CD8-positive, alpha-beta memory T cell (primary cell): Measurements from ENCODE around the gene FRY. TPM values are rescaled to one million over a fixed set of nuclear protein-coding genes. Genes with fewer than 3 reads are reported as not detected.

Experiments used
- CTCF ChIA-PET: fragments of 350-600 bp; sonication (Branson Sonifier 250); formaldehyde crosslinking; loops from one replicate; lab custom pipeline; 2021; ENCODE audit warnings: antibody characterized with exemption; lab: Charles Lee
- POLR2A ChIA-PET: fragments of 350-600 bp; sonication (Branson Sonifier 250); formaldehyde crosslinking; loops from one replicate; lab custom pipeline; 2021; ENCODE audit warnings: antibody characterized with exemption; lab: Charles Lee
- DNase-seq, 5 donors: peaks; one replicate each; pipeline versions ENCODE4 v3.0.0 to v3.0.0-alpha.2; 2020 to 2022; ENCODE audit warnings: mixed read lengths in 1 of 5
- H3K27ac ChIP-seq: one replicate; pipeline ENCODE4 v1.7.0; 2013; ENCODE audit warnings: low read depth, mild to moderate bottlenecking, low read length, moderate library complexity
- H3K27me3 ChIP-seq: 2 replicates; pipeline ENCODE4 v1.7.0; 2013; ENCODE audit warnings: low read length, mild to moderate bottlenecking; ENCODE audit not compliant: insufficient read depth, poor library complexity, severe bottlenecking
- H3K36me3 ChIP-seq: 2 replicates; pipeline ENCODE4 v1.7.0; 2013; ENCODE audit warnings: mild to moderate bottlenecking, low read length, moderate library complexity; ENCODE audit not compliant: insufficient read depth
- H3K4me1 ChIP-seq: 2 replicates; pipeline ENCODE4 v1.7.0; 2013; ENCODE audit warnings: mild to moderate bottlenecking, low read length, moderate library complexity; ENCODE audit not compliant: insufficient read depth
- H3K4me3 ChIP-seq: 2 replicates; pipeline ENCODE4 v1.7.0; 2013; ENCODE audit warnings: mild to moderate bottlenecking, low read length
- H3K9me3 ChIP-seq: 2 replicates; pipeline ENCODE4 v1.7.0; 2013; ENCODE audit warnings: mild to moderate bottlenecking, low read length
- H3K27ac Mint-ChIP-seq, 8 donors: one replicate each; pipeline ENCODE4 v1.8.0; 2020 to 2021; ENCODE audit warnings: mixed read lengths in 8 of 8, mild to moderate bottlenecking in 6 of 8, inconsistent platforms in 3 of 8, moderate library complexity in 3 of 8
- H3K27me3 Mint-ChIP-seq, 2 donors: one replicate each; pipeline ENCODE4 v1.8.0; 2020 to 2021; ENCODE audit warnings: mixed read lengths in 2 of 2, mild to moderate bottlenecking in 1 of 2, moderate library complexity in 1 of 2
- H3K36me3 Mint-ChIP-seq, 3 donors: one replicate each; pipeline ENCODE4 v1.8.0; 2020 to 2021; ENCODE audit warnings: mixed read lengths in 3 of 3, inconsistent platforms in 1 of 3, mild to moderate bottlenecking in 1 of 3
- H3K4me1 Mint-ChIP-seq, 3 donors: one replicate each; pipeline ENCODE4 v1.8.0; 2020 to 2021; ENCODE audit warnings: mixed read lengths in 3 of 3, inconsistent platforms in 1 of 3, mild to moderate bottlenecking in 1 of 3
- H3K4me3 Mint-ChIP-seq, 7 donors: one replicate each; pipeline ENCODE4 v1.8.0; 2020 to 2021; ENCODE audit warnings: mixed read lengths in 7 of 7, mild to moderate bottlenecking in 6 of 7, moderate library complexity in 4 of 7, inconsistent platforms in 2 of 7
- H3K9me3 Mint-ChIP-seq, 5 donors: one replicate each; pipeline ENCODE4 v1.8.0; 2020 to 2022; ENCODE audit warnings: mixed read lengths in 5 of 5, mild to moderate bottlenecking in 3 of 5, moderate library complexity in 2 of 5, inconsistent platforms in 1 of 5
- polyA plus RNA-seq: library from polyadenylated mRNA; unstranded; fragments of 300-500 nt; fragmentation: Illumina TruSeq; gene quantifications from one replicate; pipeline ENCODE4 v1.2.3, GENCODE V29; 2021
- total RNA-seq, 2 experiments: library from RNA; stranded (reverse); gene quantifications; one replicate each; pipeline ENCODE4 v1.2.3, GENCODE V29; 2021

The FRY gene
- total and polyA plus RNA-seq, 3 experiments from 2014 or later, result 0.53 to 1.5 (median 0.72) TPM

GRCh38 chr13:32191452-32191998 lies 160.0 kb downstream of the FRY start:
- no peak overlapping the region for H3K27ac Mint-ChIP-seq
- Histone ChIP-seq H3K27ac (no peak overlapping the region), H3K36me3 (no peaks in the 10 kb centered on the region), H3K27me3 (no peaks in the 10 kb centered on the region), H3K4me3 (no peak overlapping the region), H3K9me3 (no peaks in the 10 kb centered on the region), H3K4me1 (no peaks in the 10 kb centered on the region)
- H3K27me3 Mint-ChIP-seq, result peaks cover 1 to 14% of the 10 kb centered on the region in 2 donors
- ChIA-PET CTCF (no interaction called here), POLR2A (no interaction called here)
- no peaks in the 10 kb centered on the region for H3K4me1 Mint-ChIP-seq
- H3K36me3 Mint-ChIP-seq, result peaks cover 0 to 5% (median under 1%) of the 10 kb centered on the region in 3 donors
- DNase-seq, result no peak
- no peak overlapping the region for H3K4me3 Mint-ChIP-seq
- no peaks in the 10 kb centered on the region for H3K9me3 Mint-ChIP-seq

GRCh38 chr13:32195713-32196112 lies 164.1 kb downstream of the FRY start:
- Mint-ChIP-seq H3K27ac (no peak overlapping the region), H3K4me3 (no peak overlapping the region), H3K36me3 (no peaks in the 10 kb centered on the region), H3K4me1 (no peaks in the 10 kb centered on the region), H3K9me3 (no peaks in the 10 kb centered on the region), H3K27me3 (peaks cover 1 to 4% of the 10 kb centered on the region in 2 donors)
- CTCF ChIA-PET, result interaction anchor here (1.3 kb wide), 1 partner anchor 119 kb away, joined by 3 read pairs; the partner anchor contains the start of genes BRCA2 and ZAR1L
- Histone ChIP-seq H3K4me1 (no peaks in the 10 kb centered on the region), H3K4me3 (no peak overlapping the region), H3K27ac (no peak overlapping the region), H3K9me3 (no peaks in the 10 kb centered on the region), H3K36me3 (no peaks in the 10 kb centered on the region), H3K27me3 (no peaks in the 10 kb centered on the region)
- POLR2A ChIA-PET, result no interaction called here
- DNase-seq, result no peak

GRCh38 chr13:32199168-32199567 lies 167.6 kb downstream of the FRY start:
- no peak overlapping the region for H3K27ac Mint-ChIP-seq

DNA sequence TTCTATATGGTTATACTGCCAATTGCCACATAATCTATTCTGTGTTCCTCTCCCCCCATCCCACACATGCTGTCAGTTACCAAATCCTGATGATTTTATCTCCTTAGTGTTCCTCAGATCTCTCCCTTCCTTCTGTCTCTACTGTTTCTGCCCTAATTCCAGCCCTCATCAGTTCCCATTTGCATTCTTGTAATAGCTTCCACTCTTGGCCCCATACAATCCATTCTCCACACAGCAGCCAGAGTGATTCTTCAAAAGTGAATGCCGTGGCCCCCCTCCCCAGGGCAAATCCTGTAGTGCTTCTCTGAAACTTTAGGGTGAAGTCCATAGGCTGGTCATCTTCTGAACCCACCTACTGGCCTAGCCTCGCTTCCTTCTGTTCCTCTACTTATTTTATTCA lies 169.2 kb downstream of the FRY start:
- no peaks in the 10 kb centered on the region for H3K36me3 ChIP-seq
- no peaks in the 10 kb centered on the region for H3K4me1 Mint-ChIP-seq
- ChIA-PET POLR2A (no interaction called here), CTCF (no interaction called here)
- no peaks in the 10 kb centered on the region for H3K27me3 ChIP-seq
- H3K27ac Mint-ChIP-seq, result peak overlapping the region in 1 of 8 donors; percentile 38
- no peak overlapping the region for H3K4me3 Mint-ChIP-seq
- H3K4me3 ChIP-seq, result no peak overlapping the region
- no peak for DNase-seq
- H3K9me3 Mint-ChIP-seq, result no peaks in the 10 kb centered on the region
- H3K4me1 ChIP-seq, result no peaks in the 10 kb centered on the region
- H3K27me3 Mint-ChIP-seq, result peaks cover 0 to 4% of the 10 kb centered on the region in 2 donors
- H3K36me3 Mint-ChIP-seq, result no peaks in the 10 kb centered on the region
- no peaks in the 10 kb centered on the region for H3K9me3 ChIP-seq
- H3K27ac ChIP-seq, result no peak overlapping the region

More at GRCh38 chr13:32199168-32199567, 167.6 kb downstream of the FRY start:
- no peaks in the 10 kb centered on the region for H3K4me1 Mint-ChIP-seq
- no peaks in the 10 kb centered on the region for H3K9me3 Mint-ChIP-seq
- no peak overlapping the region for H3K27ac ChIP-seq
- no peaks in the 10 kb centered on the region for H3K9me3 ChIP-seq
- no peaks in the 10 kb centered on the region for H3K27me3 ChIP-seq
- peaks cover 0 to 4% of the 10 kb centered on the region in 2 donors for H3K27me3 Mint-ChIP-seq
- ChIA-PET POLR2A (no interaction called here), CTCF (no interaction called here)
- no peak overlapping the region for H3K4me3 ChIP-seq
- H3K4me3 Mint-ChIP-seq, result no peak overlapping the region
- DNase-seq, result no peak
- H3K4me1 ChIP-seq, result no peaks in the 10 kb centered on the region
- H3K36me3 ChIP-seq, result no peaks in the 10 kb centered on the region
- H3K36me3 Mint-ChIP-seq, result no peaks in the 10 kb centered on the region

DNA sequence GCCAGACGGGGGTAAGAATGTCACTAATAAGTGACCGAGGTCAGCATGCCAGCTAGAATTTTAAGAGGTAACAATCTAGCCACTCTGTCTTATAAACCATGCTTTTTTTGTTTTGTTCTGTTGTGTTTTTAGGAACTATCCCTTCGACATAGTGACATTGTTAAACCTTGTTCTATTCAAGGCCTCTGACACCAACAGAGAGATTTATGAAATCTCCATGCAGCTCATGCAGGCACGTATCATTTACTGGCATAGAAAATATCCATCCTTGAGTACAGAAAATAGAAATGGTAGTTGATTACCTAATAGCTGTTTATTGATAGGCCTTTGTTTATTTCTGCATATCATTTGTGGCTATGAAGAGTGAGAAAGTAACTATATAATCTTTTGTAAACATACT lies 170.2 kb downstream of the FRY start:
- Histone ChIP-seq H3K27me3 (no peaks in the 10 kb centered on the region), H3K4me3 (no peak overlapping the region), H3K36me3 (no peaks in the 10 kb centered on the region), H3K9me3 (no peaks in the 10 kb centered on the region), H3K4me1 (no peaks in the 10 kb centered on the region), H3K27ac (no peak overlapping the region)
- no peaks in the 10 kb centered on the region for H3K9me3 Mint-ChIP-seq
- no peak overlapping the region for H3K27ac Mint-ChIP-seq
- no peak overlapping the region for H3K4me3 Mint-ChIP-seq
- POLR2A ChIA-PET, result no interaction called here
- peaks cover 0 to 4% of the 10 kb centered on the region in 2 donors for H3K27me3 Mint-ChIP-seq
- H3K4me1 Mint-ChIP-seq, result no peaks in the 10 kb centered on the region
- CTCF ChIA-PET, result no interaction called here
- DNase-seq, result no peak
- no peaks in the 10 kb centered on the region for H3K36me3 Mint-ChIP-seq

DNA sequence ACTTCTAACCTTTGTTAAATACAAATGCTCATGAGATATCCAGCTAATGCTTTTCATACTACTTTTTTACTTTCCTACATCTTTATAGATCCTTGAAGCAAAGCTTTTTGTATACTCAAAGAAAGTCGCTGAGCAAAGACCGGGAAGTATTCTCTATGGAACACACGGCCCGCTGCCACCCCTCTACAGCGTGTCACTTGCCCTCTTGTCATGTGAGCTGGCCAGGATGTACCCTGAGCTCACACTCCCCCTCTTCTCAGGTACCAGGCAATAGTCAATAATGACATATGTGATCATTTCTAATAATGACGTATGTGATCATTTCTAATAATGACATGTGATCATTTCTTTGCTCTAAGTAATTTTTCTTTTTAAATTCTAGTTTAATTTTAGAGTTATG lies 170.7 kb downstream of the FRY start:
- Mint-ChIP-seq H3K27ac (no peak overlapping the region), H3K4me1 (no peaks in the 10 kb centered on the region), H3K36me3 (no peaks in the 10 kb centered on the region), H3K4me3 (no peak overlapping the region), H3K27me3 (peaks cover 0 to 4% of the 10 kb centered on the region in 2 donors), H3K9me3 (no peaks in the 10 kb centered on the region)
- no peak for DNase-seq
- no peak overlapping the region for H3K27ac ChIP-seq
- no peaks in the 10 kb centered on the region for H3K4me1 ChIP-seq
- POLR2A ChIA-PET, result no interaction called here
- H3K36me3 ChIP-seq, result no peaks in the 10 kb centered on the region
- CTCF ChIA-PET, result no interaction called here
- H3K27me3 ChIP-seq, result no peaks in the 10 kb centered on the region
- H3K4me3 ChIP-seq, result no peak overlapping the region
- no peaks in the 10 kb centered on the region for H3K9me3 ChIP-seq

DNA sequence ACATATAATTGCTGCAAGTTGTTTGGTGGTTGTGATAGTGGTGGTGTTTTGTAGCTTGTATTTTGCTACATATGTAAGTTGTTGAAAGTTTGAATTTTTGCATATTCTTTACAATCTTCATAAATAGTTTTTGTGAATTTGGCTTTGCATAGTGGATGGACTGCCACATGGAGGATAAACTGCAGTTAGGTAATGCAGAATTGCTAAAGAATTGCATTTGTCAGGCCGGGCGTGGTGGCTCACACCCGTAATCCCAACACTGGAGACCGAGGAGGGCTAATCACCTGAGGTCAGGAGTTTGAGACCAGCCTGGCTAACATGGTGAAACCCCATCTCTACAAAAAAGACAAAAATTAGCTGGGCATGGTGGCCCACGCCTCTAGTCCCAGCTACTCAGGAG lies 171.6 kb downstream of the FRY start:
- H3K27me3 ChIP-seq, result no peaks in the 10 kb centered on the region
- H3K9me3 ChIP-seq, result no peaks in the 10 kb centered on the region
- no peaks in the 10 kb centered on the region for H3K9me3 Mint-ChIP-seq
- H3K27ac Mint-ChIP-seq, result no peak overlapping the region
- no peak overlapping the region for H3K27ac ChIP-seq
- no peak for DNase-seq
- H3K4me1 ChIP-seq, result no peaks in the 10 kb centered on the region
- H3K36me3 Mint-ChIP-seq, result no peaks in the 10 kb centered on the region
- ChIA-PET POLR2A (no interaction called here), CTCF (no interaction called here)
- no peaks in the 10 kb centered on the region for H3K4me1 Mint-ChIP-seq
- no peak overlapping the region for H3K4me3 Mint-ChIP-seq
- H3K27me3 Mint-ChIP-seq, result peaks cover 0 to 4% of the 10 kb centered on the region in 2 donors
- H3K4me3 ChIP-seq, result no peak overlapping the region
- H3K36me3 ChIP-seq, result no peaks in the 10 kb centered on the region

DNA sequence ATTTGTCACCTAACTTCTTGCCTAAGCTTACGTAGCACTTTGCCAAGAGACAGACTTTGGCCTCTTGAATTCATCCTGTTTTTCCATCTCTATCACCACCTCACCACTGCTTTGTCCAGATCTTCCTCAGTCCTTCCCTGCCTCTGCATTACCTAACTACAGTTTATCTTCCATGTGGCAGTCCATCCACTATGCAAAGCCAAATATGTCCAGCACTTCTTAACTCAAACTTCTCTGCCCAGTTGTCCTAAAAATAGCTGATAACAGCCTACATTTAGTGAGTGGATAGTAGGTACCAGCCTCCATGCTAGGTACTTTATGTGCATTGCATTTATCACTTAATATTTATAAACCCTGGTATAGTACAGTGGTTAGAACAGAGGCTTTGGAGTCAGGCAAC lies 172.2 kb downstream of the FRY start:
- no peak overlapping the region for H3K4me3 ChIP-seq
- CTCF ChIA-PET, result no interaction called here
- no peaks in the 10 kb centered on the region for H3K9me3 ChIP-seq
- H3K4me1 ChIP-seq, result no peaks in the 10 kb centered on the region
- DNase-seq, result no peak
- Mint-ChIP-seq H3K27ac (no peak overlapping the region), H3K4me1 (no peaks in the 10 kb centered on the region), H3K9me3 (no peaks in the 10 kb centered on the region), H3K36me3 (no peaks in the 10 kb centered on the region), H3K27me3 (peaks cover 0 to 4% of the 10 kb centered on the region in 2 donors), H3K4me3 (no peak overlapping the region)
- H3K36me3 ChIP-seq, result no peaks in the 10 kb centered on the region
- POLR2A ChIA-PET, result no interaction called here
- no peak overlapping the region for H3K27ac ChIP-seq
- H3K27me3 ChIP-seq, result no peaks in the 10 kb centered on the region
